Measurements from ENCODE around the gene C22orf15. TPM values are rescaled to one million over a fixed set of nuclear protein-coding genes. Genes with fewer than 3 reads are reported as not detected.
"Not testable (repeated sequence)": the region's sequence is repeated elsewhere in the genome, so short reads cannot be mapped to it uniquely, and the experiment has no call there.

C22orf15 gene, protein sequence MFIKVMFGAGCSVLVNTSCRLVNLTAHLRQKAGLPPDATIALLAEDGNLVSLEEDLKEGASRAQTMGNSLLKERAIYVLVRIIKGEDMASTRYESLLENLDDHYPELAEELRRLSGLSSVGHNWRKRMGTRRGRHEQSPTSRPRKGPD
- 1 to 10 TPM in 1 of 2 donors, not detected in 1; 1.8 TPM for total RNA-seq

DNA sequence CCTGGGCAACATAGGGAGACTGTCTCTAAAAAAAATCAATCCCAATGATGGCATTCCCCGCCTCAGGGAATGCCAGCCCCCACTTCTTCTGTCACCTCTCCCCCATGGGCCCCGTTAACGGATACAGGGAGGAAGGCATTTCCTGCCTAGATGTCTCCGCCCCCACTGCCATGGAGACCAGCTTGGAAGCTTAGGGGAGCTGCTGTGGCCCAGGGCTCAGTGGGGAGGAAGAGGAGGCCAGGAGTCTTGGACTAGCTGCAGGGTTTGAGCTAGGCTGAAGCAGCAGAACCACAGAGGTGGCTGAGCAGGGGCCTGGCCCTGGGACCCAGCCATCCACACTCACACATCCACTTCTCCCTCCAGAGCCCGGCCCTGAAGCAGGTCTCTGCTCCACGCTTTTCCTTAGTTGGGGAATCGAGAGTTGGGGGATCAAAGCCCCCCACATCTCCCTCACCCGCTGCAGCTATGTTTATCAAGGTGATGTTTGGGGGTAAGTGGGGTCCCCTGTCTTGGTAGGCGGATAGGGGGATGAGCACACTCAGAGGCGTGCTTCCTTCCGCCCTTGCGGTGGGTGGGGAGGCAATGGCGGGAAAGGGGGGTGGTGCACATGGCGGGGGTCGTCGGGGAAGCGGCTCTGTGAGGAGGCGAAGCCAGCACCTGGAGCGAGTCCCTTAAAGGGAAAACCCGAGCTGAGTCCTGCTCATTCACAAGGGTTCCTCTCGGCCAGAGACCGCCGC, at the start of gene C22orf15:
Gene C22orf15 (plus strand): TSS at position 149 of the 737 bp plus-strand sequence. CDS start 317 bp downstream, at position 466.
- Mint-ChIP-seq H3K27ac (peak within 1 kb of the TSS; percentile 44 to 65), H3K9me3 (no peaks in the 10 kb centered on the region), H3K36me3 (no peaks in the 10 kb centered on the region)
- DNase-seq (ENCODE audit: low spot score in 2 of 2): no peak
- no peak for ATAC-seq

DNA sequence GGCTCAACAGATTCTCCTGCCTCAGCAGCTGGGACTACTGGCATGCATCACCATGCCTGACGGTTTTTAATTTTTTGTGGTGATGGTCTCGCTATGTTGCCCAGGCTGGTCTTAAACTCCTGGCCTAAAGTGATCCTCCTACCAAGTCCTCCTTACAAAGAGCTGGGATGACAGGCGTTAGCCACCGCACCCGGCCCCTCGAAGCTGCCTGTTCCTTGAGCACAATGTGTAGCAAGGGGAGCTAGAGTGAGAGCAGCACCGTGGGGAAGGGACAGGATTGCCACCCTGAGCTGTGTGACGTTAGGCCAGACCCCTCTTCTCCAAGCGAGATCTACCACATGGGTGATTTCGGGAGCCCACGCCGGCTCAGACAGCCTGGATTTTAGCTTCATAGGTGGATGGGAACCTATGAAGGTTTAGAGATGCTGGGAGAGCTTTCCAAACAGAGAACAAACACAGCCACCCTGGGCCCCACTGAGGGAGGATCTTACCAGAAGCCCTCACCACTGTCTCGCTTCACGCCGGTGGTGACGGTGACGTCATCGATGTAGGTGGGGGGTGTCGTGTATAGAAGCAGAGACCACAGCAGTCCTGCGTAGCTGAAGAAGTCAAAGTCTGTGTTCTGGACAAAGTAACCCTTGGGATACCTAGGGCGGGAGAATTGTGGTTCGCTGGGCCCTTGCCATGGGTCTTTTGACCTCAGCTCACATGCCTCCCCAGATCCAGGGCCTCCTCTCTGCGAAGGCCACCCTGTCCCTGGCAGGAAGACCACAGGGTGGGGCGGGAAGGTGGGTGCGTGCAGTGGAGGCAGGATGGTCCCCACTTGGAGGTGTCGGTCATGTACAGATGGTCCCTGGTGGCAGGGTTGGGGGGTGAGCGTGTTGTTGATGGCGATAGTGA, 48.8 kb upstream of the C22orf15 start:
- H3K9me3 Mint-ChIP-seq: no peaks in the 10 kb centered on the region
- ATAC-seq: no peak
- H3K27ac Mint-ChIP-seq: peak overlapping the region in 1 of 2 donors; percentile 92
- DNase-seq (ENCODE audit: low spot score in 2 of 2): peak in 1 of 2 donors; percentile 15
- peaks cover 22 to 36% of the 10 kb centered on the region in 2 donors for H3K36me3 Mint-ChIP-seq

DNA sequence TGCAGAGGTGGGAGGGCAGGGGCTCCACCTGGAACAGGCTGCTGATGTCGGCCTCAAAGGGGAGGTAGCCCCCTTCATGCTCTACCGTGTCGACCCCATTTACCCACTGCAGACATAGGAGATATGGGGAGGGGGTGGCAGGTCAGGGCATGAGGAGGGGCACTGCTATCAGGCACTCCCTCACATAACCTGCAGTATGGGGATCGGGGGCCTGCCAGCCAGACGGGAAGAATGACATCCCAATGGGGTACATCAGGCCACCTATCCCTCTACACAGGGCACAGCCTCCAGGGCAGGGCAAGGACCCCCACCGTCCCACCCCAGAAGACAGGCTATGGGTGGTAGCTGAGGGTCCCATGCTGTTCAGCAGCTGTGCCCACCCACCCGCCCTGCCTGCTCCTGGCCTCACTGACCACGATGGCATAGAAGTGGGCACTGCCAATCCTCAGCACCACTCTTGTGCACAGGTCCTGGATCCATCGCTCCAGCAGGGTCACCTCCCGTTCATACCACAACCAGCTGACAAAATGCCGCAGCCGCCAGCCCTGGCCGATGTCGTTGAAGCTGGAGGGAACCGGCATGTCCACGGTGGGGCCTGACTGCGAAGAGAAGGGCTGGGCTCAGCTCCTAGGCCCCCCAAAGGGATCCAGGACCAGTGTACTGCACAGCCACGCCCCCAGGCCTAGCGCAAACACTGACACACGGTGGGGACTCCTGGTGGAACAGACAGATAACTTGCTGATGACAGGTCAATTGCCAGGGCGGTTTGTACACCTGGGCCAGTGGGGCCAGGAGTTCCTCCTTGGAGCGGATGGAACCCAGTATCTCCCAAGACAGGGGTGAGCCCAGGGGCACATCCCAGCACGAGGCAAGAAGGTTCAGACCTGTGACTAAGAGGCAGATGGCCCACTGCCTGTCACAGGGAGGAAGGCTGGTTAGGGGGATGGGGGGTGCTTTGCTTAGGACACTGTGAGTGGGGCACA, 47.9 kb upstream of the C22orf15 start:
- DNase-seq (ENCODE audit: low spot score in 2 of 2): peak in 1 of 2 donors; percentile 22
- H3K9me3 Mint-ChIP-seq: no peaks in the 10 kb centered on the region
- H3K36me3 Mint-ChIP-seq: peaks cover 13 to 26% of the 10 kb centered on the region in 2 donors
- no peak for ATAC-seq
- H3K27ac Mint-ChIP-seq: peak overlapping the region; percentile 66 to 81

DNA sequence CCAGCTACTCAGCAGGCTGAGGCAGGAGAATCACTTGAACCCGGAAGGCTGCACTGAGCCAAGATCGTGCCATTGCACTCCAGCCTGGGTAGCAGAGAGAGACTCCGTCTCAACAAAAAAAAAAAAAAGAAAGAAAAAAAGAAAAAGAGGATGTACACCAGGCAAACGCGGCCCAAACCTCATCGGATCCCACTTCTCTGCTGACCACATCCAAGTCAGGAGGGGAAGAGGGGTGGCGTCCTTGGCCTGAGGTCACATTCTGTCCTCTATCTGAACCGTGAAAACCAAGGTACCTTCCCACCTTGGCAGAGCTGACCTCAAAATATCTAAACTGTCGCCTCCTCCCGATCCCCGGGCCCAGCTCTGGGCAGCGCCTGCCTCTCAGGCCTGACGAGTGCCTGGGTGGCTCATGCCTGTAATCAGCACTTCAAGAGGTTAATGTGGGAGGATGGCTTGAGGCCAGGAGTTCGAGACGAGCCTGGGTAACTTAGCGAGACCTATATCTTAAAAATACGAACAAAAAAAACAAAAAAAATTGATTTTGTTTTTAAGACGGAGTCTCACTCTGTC, 46.9 kb upstream of the C22orf15 start:
- H3K9me3 Mint-ChIP-seq: no peaks in the 10 kb centered on the region
- ATAC-seq (no peak), DNase-seq (ENCODE audit: low spot score in 2 of 2) (no peak)
- H3K36me3 Mint-ChIP-seq: peaks cover 4 to 16% of the 10 kb centered on the region in 2 donors
- peak overlapping the region; percentile 55 to 66 for H3K27ac Mint-ChIP-seq

DNA sequence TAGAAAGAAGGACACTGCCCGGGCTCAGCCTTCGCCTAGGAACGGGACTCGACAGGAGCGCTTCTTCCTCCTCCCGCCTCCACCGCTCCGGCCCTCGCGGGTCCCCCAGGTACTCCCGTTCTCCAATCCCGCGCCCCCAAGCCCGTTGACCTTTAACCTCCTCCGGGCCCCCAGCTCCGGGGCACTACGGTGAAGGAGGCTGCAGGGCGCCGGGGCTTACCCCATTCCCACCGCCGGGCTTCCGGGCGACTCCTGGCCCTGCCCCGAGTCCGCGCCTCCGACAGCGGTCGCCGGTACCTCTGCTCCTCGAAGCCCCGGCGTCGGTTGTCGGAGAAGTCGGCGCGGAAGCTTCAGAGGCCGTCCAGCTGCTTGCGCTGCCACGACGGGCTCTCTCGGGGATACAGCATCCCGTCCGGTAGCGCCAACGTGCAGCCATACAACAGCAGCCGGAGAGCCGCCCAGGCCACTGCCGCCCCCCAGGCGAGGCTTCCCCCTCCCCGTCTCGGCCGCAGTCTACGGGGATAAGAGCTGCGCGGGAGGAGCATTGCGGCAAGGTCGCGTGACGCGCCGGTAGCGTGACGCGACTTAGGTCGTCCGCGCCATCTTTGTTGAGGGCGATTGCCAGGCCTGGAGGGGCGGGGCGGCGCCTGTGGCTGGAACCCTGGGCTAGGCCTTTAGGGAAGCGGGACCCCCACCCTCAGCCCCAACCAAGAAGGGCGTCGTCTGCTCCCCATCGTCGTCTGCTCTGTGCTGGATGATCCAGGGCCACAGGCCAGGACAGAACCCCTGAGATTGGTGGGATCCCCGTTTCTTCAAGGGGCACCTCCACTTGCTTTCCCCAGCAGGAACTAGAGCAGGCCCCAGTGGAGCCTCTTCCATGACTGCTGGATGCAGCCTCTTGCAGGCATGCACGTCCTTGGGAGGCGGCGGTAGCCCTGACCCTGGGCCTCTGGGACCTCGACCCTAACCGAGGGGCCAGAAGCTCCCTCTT, 45.7 kb upstream of the C22orf15 start:
- H3K27ac Mint-ChIP-seq: peak overlapping the region; percentile 77 to 93
- DNase-seq (ENCODE audit: low spot score in 2 of 2) (peak; percentile 83 to 84), ATAC-seq (peak; percentile 93 to 96)
- peaks cover 0 to 9% of the 10 kb centered on the region in 2 donors for H3K36me3 Mint-ChIP-seq
- H3K9me3 Mint-ChIP-seq: no peaks in the 10 kb centered on the region

DNA sequence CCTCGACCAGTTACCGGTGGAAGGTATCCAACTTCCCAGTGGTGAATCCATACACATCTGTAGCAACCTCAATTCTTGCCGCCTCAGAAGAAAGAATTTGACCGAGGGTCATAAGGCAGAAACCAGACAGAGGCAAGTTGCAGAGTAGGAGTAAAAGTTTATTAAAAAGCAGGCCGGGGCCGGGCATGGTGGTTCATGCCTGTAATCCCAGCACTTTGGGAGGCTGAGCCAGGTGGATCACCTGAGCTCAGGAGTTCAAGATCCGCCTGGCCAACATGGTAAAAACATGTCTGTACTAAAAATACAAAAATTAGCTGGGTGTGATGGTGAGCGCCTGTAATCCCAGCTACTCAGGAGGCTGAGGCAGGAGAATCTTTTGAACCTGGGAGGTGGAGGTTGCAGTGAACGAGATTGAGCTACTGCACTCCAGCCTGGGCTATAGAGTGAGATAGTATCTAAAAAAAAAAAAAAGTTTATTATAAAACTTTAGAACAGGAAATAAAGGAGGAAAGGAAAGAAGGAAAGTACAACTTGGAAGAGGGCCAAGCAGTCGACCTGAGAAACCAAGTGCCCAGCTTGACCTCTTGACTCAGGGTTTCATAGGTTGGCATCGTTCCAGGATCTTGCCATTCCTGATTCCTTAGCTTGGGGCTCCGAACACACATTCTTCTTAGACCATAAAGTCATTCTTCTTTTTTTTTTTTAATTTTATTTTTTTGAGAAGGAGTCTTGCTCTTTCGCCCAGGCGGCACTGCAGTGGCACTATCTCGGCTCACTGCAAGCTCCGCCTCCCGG, 44.2 kb upstream of the C22orf15 start:
- ATAC-seq (no peak), DNase-seq (ENCODE audit: low spot score in 2 of 2) (no peak)
- Mint-ChIP-seq H3K36me3 (peaks cover 0 to 8% of the 10 kb centered on the region in 2 donors), H3K27ac (peak overlapping the region in 1 of 2 donors; percentile 27), H3K9me3 (no peaks in the 10 kb centered on the region)

DNA sequence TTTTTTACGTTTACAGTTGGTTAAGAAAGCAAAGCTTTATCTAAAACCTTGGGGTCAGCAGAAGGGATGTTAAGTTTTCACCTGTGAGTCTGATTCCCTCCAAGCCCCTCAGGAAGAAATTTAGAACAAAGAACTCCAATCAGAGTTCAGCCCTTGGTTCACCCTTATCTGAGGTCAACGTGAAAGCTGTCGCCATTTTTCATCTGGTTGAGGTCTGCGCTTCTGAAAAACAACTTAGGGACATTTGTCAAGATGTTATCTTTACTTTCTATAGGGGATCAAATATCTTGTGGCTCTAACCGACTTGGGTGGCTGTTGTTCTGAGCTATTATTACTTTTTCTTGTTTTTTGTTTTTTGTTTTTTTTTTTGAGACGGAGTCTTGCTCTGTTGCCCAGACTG, 41.9 kb upstream of the C22orf15 start:
- Mint-ChIP-seq H3K9me3 (no peaks in the 10 kb centered on the region), H3K27ac (no peak overlapping the region), H3K36me3 (no peaks in the 10 kb centered on the region)
- DNase-seq (ENCODE audit: low spot score in 2 of 2) (no peak), ATAC-seq (no peak)

DNA sequence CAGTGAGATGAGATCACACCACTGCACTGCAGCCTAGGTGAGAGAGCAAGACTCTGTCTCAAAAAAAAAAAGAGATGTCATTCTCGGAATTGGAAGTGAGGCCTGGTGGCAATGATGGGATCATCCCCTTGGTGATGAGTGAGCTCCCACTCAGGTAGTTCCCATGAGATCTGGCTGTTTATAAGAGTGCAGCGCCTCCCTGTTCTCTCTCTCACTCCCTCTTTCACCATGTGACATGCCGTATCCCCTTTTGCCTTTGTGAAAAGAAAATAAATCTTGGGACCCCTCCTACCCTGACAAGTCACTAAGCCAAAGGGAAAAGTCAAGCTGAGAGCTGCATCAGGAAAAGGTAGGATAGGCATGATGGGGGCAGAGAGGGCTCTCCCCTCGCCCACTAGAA, 40.6 kb upstream of the C22orf15 start:
- Mint-ChIP-seq H3K27ac (no peak overlapping the region), H3K36me3 (no peaks in the 10 kb centered on the region), H3K9me3 (no peaks in the 10 kb centered on the region)
- ATAC-seq (no peak), DNase-seq (ENCODE audit: low spot score in 2 of 2) (no peak)

DNA sequence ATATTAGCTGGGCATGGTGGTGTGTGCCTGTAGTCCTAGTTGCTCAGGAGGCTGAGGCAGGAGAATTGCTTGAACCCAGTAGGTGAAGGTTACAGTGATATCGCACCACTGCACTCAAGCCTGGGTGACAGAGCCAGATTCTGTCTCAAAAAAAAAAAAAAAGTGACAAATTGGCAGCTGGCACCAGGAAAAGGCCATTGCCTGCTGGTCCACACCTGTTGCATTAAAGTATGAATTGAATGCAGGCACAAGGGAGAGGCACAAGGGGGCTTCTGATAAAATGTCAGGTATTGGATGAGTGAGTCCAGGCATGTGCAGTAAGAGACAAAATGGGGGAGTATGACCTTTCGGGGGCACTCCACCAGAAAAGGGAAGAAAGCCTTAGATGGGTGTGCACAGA, 40.1 kb upstream of the C22orf15 start:
- Mint-ChIP-seq H3K36me3 (no peaks in the 10 kb centered on the region), H3K27ac (peak overlapping the region in 1 of 2 donors; percentile 50), H3K9me3 (no peaks in the 10 kb centered on the region)
- DNase-seq (ENCODE audit: low spot score in 2 of 2) (no peak), ATAC-seq (no peak)

DNA sequence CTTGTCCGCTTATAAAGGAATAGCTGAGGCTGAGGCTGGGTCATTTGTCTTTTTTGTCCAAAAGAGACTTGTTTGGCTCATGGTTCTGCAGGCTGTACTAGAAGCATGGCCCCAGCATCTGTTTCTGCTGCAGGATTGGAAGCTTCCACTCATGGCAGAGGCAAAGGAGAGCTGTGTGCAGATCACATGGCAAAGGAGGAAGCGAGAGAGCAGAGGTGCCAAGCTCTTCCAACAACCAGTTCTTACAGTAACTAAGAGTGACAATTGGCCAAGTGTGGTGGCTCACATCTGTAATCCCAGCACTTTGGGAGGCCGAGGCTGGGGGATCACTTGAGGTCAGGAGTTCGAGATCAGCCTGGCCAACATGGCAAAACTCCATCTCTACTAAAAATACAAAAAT, 34.7 kb upstream of the C22orf15 start:
- not testable (repeated sequence) for H3K9me3 Mint-ChIP-seq; H3K27ac Mint-ChIP-seq; ATAC-seq; H3K36me3 Mint-ChIP-seq; DNase-seq (ENCODE audit: low spot score in 2 of 2)

DNA sequence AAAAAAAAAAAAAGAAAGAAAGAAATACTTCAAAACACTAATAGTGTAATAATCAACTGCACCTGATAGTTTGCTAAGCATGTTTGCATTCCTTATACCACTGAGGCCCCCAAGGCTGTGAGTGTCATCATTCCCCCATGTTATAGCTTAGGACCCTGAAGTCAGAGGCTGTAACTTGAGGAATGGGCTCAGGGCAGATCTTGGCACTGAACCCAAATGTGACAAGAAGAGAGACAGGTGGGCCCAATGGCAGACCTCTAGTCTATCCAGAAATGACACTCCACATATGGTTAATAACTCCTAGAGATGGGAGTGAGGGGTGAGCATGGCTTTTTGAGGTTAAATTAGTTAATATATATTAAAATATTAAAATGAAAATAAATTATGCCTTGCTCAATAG, 25.1 kb upstream of the C22orf15 start:
- DNase-seq (ENCODE audit: low spot score in 2 of 2): no peak
- no peaks in the 10 kb centered on the region for H3K9me3 Mint-ChIP-seq

DNA sequence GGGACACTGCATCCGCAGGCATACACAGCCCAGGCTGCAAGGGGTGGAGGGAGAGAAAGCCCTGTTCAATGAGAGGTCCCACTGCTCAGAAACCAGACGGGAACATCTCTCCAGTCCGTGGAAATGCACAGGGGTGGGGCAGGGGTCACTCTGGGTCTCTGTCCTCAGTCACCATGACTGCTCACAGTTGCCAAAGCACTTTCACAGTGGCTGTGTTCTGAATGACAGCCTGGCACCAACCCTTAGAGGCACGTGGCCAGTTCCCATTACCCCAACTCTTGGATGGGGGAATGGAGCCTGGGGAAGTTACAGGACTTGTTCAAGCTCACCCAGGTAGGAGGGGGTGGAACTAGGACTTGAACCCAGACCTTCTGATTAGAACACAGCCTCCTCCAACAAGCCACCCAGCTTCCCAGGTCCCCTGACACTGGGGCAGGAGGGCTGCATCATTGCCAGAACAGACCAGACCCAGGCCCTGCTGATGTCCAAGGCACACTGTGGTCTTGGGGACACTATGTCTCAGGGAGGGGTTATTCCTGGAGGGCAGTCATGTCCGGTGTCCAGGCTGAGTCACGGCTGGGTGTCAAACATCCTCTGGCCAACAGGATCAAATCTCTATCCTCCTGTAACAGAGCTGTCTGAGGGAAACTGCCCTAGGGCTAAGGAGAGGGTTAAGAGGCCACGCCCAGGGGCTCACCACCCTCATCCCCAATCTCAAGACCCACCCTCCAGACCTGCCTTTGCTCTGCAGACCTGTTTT, 20.1 kb upstream of the C22orf15 start:
- DNase-seq (ENCODE audit: low spot score in 2 of 2) (no peak), ATAC-seq (no peak)
- no peak overlapping the region for H3K27ac Mint-ChIP-seq
- H3K9me3 Mint-ChIP-seq: peaks cover 0 to 12% of the 10 kb centered on the region in 2 donors
- peaks cover 21 to 24% of the 10 kb centered on the region in 2 donors for H3K36me3 Mint-ChIP-seq

More for the DNA sequence above, 25.1 kb upstream of the C22orf15 start:
- no peak for ATAC-seq
- no peaks in the 10 kb centered on the region for H3K36me3 Mint-ChIP-seq
- no peak overlapping the region for H3K27ac Mint-ChIP-seq

DNA sequence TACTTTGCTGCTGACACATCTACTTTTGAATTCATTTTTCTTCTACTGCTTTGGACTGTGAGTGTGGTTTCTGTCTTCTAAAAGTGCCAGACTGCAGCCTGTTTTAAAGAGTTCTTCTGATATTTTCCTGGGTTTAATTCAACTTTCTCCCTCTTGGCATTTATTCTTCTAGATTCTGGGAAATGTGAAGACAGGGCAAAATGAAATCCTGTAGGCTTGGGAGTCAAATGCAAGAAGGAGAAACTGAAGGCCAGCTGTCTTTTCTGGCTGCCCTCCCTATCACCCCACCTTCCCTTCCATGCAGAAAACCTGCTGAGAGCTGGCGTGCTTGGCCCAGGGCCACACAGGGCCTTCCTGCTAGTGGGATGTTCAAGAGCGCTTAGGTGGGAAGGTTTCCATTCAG, 19.5 kb upstream of the C22orf15 start:
- ATAC-seq (no peak), DNase-seq (ENCODE audit: low spot score in 2 of 2) (no peak)
- Mint-ChIP-seq H3K9me3 (peaks cover 0 to 12% of the 10 kb centered on the region in 2 donors), H3K27ac (no peak overlapping the region), H3K36me3 (peaks cover 21 to 24% of the 10 kb centered on the region in 2 donors)

All from activated naive CD4-positive, alpha-beta T cell treated with anti-CD3 and anti-CD28 coated beads, Interleukin-2, amount 50 U/mL, for 72 hours (primary cell).